Stimulated activated effector memory CD8-positive, alpha-beta T cell treated with anti-CD3 and anti-CD28 coated beads, Interleukin-12 subunit alpha, Interleukin-12 subunit beta, amount 100 ng/mL, for 72 hours (primary cell): Measurements from ENCODE around the gene PTK6.
"Not testable (repeated sequence)": the region's sequence is repeated elsewhere in the genome, so short reads cannot be mapped to it uniquely, and the experiment has no call there.

Experiments used
- ATAC-seq: fragments of 150-1000 bp; cut with Tn5 transposase; 2 replicates; pipeline ENCODE4 v1.10.0; 2021
- DNase-seq, 2 donors: peaks; one replicate each; pipeline ENCODE4 v3.0.0; 2021 to 2022; ENCODE audit warnings: low spot score in 2 of 2
- H3K27ac Mint-ChIP-seq: one replicate; pipeline ENCODE4 v1.8.0; 2022; ENCODE audit warnings: mild to moderate bottlenecking, mixed read lengths
- H3K36me3 Mint-ChIP-seq: one replicate; pipeline ENCODE4 v1.8.0; 2022; ENCODE audit warnings: mild to moderate bottlenecking, mixed read lengths
- H3K4me1 Mint-ChIP-seq: one replicate; pipeline ENCODE4 v1.8.0; 2022; ENCODE audit warnings: mixed read lengths
- H3K4me3 Mint-ChIP-seq: one replicate; pipeline ENCODE4 v1.8.0; 2022; ENCODE audit warnings: mild to moderate bottlenecking, mixed read lengths
- H3K9me3 Mint-ChIP-seq: one replicate; pipeline ENCODE4 v1.8.0; 2022; ENCODE audit warnings: mixed read lengths

Gene PTK6

GRCh38 chr20:63520934-63521601, 16.1 kb downstream of the PTK6 start:
- Mint-ChIP-seq H3K4me1 (peaks cover 12% of the 10 kb centered on the region), H3K27ac (peak overlapping the region; percentile 34), H3K9me3 (peaks cover 5% of the 10 kb centered on the region), H3K4me3 (peak overlapping the region; percentile 77), H3K36me3 (peaks cover 35% of the 10 kb centered on the region)
- DNase-seq (peak in 1 of 2 donors; percentile 79), ATAC-seq (peak; percentile 65)

GRCh38 chr20:63520504-63520933, 16.7 kb downstream of the PTK6 start, which contains the start of gene PPDPF:
PPDPF (plus strand) TSS chr20:63520765; CDS start chr20:63521309, 544 bp downstream.
- peak within 1 kb of the TSS; percentile 77 for H3K4me3 Mint-ChIP-seq

DNA sequence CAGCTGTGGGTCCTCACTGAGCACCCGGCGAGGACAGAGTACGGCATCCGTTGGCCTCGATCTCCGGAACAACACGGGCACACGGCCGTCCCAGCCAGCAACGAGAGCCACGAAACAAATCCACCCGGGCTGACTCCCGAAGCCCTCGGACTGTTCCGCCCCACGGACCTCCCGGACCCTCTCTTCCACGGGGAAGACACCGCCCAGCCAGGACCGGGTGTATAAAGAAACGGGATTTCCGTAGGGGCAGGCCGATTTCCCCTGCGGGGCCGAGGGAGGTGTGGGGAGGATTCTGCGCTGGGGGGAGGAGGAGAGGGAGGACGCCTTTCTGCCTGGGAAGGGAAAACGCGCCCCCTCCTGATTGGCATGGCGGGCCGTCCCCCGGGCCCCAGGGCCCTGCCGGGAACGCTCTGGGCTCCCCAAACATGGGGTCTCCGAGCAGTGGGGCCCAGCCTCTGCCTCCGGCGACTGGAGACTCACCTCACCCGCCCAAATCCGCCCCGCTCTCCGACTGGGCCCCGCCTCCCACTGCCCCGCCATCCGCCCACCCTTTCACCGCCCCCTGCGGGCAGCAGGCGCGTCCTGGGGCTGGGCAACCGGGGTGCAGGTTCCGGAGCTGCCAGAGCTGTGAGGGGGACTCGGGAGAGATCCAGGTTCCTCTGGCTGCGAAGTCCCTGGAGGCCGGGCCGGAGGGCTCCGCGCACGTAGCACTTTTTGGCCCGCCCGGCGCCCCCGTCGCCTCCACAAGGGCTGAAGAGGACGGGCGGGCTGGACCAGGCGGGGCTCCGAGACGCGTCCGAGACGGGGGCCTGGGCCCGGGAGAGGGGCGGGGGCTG, 17.3 kb downstream of the PTK6 start:
- H3K4me3 Mint-ChIP-seq: peak overlapping the region; percentile 77
- peaks cover 12% of the 10 kb centered on the region for H3K4me1 Mint-ChIP-seq
- no peak overlapping the region for H3K27ac Mint-ChIP-seq
- ATAC-seq (peak; percentile 75), DNase-seq (peak in 1 of 2 donors; percentile 90)
- peaks cover 5% of the 10 kb centered on the region for H3K9me3 Mint-ChIP-seq
- peaks cover 34% of the 10 kb centered on the region for H3K36me3 Mint-ChIP-seq

More at GRCh38 chr20:63520504-63520933, 16.7 kb downstream of the PTK6 start, which contains the start of gene PPDPF:
- peaks cover 35% of the 10 kb centered on the region for H3K36me3 Mint-ChIP-seq
- H3K27ac Mint-ChIP-seq: peak within 1 kb of the TSS; percentile 34
- peaks cover 12% of the 10 kb centered on the region for H3K4me1 Mint-ChIP-seq
- H3K9me3 Mint-ChIP-seq: peaks cover 5% of the 10 kb centered on the region
- DNase-seq (peak in 1 of 2 donors; percentile 89), ATAC-seq (peak; percentile 86)

GRCh38 chr20:63518946-63519667, 18.1 kb downstream of the PTK6 start:
- DNase-seq (no peak), ATAC-seq (no peak)
- peak overlapping the region; percentile 77 for H3K4me3 Mint-ChIP-seq
- H3K36me3 Mint-ChIP-seq: peaks cover 29% of the 10 kb centered on the region
- H3K27ac Mint-ChIP-seq: no peak overlapping the region
- H3K9me3 Mint-ChIP-seq: peaks cover 7% of the 10 kb centered on the region
- peaks cover 12% of the 10 kb centered on the region for H3K4me1 Mint-ChIP-seq

- peak in 1 of 2 donors; percentile 48 for DNase-seq
- Mint-ChIP-seq H3K36me3 (peaks cover 23% of the 10 kb centered on the region), H3K9me3 (peaks cover 4% of the 10 kb centered on the region), H3K4me3 (peak overlapping the region; percentile 77), H3K4me1 (peaks cover 6% of the 10 kb centered on the region), H3K27ac (no peak overlapping the region)
- no peak for ATAC-seq
These were observed 18.8 kb downstream of the PTK6 start for GRCh38 chr20:63518351-63518861.

DNA sequence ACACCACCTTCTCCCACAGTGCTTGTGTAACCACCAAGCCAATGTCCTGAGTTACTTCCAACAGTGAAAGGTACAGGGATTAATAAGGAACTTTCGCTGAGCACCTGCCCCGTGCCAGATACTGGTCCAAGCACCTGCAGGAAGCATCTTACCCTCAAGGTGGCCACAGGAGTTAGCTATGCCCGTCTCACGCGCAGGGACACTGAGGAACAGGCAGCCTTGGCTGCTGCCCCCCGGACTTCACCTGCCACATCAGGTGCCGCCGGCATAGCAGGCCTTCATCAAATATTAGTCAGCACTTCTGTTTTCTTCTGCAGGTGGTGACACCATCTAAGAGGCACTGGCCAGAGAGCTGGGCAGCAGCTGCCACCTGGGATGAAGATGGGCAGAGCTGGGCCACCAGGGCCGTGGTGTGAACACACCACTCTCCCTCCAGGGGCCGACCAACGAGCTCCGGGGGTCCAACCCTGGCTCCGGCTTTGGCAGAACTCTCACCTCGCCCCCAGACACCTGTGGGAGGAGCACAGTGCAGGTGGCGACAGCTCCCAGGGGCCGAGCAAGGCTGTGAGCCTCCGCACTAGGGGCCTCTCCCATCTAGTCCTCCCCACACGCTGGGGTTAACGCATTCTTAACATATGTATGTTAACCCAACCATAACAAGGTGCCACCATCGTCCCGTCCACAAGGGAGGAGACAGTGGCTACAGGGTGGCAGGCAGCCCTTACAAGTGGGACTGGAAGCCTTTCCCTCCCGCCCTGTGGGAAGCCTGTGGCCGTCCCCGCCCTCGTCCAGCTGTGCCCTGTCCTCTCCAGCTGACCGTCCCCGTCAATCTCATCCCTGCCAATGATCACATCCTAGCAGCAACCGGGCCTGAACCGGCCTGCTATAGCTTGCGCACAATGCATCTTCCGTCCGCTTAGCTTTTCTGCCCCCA, 19.5 kb downstream of the PTK6 start:
- Mint-ChIP-seq H3K4me3 (peak overlapping the region; percentile 77), H3K27ac (no peak overlapping the region)

GRCh38 chr20:63514520-63514919, 22.7 kb downstream of the PTK6 start:
- H3K4me1 Mint-ChIP-seq, H3K27ac Mint-ChIP-seq, H3K36me3 Mint-ChIP-seq, H3K9me3 Mint-ChIP-seq, ATAC-seq, H3K4me3 Mint-ChIP-seq, DNase-seq: not testable (repeated sequence)

More for the DNA sequence above, 19.5 kb downstream of the PTK6 start:
- peak in 1 of 2 donors; percentile 47 for DNase-seq
- peaks cover 16% of the 10 kb centered on the region for H3K36me3 Mint-ChIP-seq
- ATAC-seq: no peak
- peaks cover 3% of the 10 kb centered on the region for H3K4me1 Mint-ChIP-seq
- peaks cover 3% of the 10 kb centered on the region for H3K9me3 Mint-ChIP-seq

- Mint-ChIP-seq H3K4me3 (no peak overlapping the region), H3K9me3 (peaks cover 2% of the 10 kb centered on the region), H3K36me3 (no peaks in the 10 kb centered on the region), H3K27ac (no peak overlapping the region), H3K4me1 (peaks cover 8% of the 10 kb centered on the region)
- DNase-seq: no peak
- no peak for ATAC-seq
These were observed 24.0 kb downstream of the PTK6 start for GRCh38 chr20:63513207-63513606.

DNA sequence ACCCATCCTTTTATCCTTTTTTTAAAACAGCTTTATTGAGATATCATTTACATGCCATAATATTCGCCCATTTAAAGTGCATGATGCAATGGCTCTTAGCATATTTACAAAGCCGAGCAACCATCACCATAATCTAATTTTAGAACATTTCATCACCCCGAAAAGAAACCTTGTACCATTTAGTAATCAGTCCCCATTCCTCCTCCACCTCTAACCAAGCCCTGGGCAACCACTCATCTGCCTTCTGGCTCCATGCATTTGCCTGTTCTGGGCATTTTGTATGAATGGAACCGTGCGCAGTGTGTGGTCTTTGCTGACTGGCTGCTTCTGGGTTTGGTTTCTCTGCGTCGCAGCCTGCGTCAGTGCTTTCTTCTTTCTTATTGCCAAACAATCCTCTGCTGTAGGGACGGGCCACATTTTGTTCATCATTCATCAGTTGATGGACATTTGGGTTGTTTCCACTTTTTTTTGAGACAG, 28.1 kb downstream of the PTK6 start:
- Mint-ChIP-seq H3K36me3 (no peaks in the 10 kb centered on the region), H3K4me3 (no peak overlapping the region), H3K9me3 (peaks cover 4% of the 10 kb centered on the region), H3K4me1 (peaks cover 20% of the 10 kb centered on the region), H3K27ac (no peak overlapping the region)
- DNase-seq (no peak), ATAC-seq (no peak)

DNA sequence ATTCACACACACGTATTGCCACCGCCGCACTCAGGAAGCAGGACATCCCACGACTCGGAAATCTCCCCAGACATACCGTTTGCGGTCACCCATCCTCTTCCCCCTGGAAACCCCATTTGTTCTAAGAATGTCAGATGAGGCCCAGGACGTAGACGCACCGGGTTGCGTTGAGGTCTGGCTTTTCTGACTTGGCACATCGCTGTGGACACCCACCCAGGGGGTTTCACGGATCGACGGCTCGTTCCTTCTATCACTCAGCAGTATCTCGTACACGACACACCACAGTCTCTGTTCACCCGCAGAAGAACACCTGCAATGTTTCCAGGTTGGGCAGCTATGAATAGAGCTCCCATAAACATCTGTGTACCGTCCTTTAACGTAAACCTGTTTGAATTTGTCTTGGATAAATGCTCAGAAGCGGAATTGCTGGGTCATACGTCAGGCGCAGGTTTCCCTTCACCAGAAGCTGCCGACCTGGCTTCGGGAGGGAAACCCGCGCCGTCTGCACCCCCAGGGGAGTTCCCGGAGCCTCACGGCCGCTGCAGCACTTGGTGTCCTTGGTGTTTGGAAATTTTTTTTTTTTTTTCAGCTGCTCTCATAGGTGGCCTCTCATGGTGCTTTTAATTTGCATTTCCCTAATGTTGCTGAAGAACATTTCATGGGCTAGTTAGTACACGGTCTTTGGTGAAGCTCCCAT, 29.0 kb downstream of the PTK6 start:
- Mint-ChIP-seq H3K36me3 (no peaks in the 10 kb centered on the region), H3K4me1 (peaks cover 20% of the 10 kb centered on the region), H3K4me3 (peak overlapping the region; percentile 36), H3K27ac (peak overlapping the region; percentile 56), H3K9me3 (peaks cover 4% of the 10 kb centered on the region)
- DNase-seq (no peak), ATAC-seq (peak; percentile 86)

- ATAC-seq (no peak), DNase-seq (no peak)
- H3K27ac Mint-ChIP-seq: no peak overlapping the region
- no peaks in the 10 kb centered on the region for H3K36me3 Mint-ChIP-seq
- peaks cover 20% of the 10 kb centered on the region for H3K4me1 Mint-ChIP-seq
- peaks cover 4% of the 10 kb centered on the region for H3K9me3 Mint-ChIP-seq
- peak overlapping the region; percentile 36 for H3K4me3 Mint-ChIP-seq
These were observed 30.0 kb downstream of the PTK6 start for GRCh38 chr20:63507083-63507743.

GRCh38 chr20:63505723-63506122, 31.5 kb downstream of the PTK6 start:
- Mint-ChIP-seq H3K36me3 (no peaks in the 10 kb centered on the region), H3K9me3 (peaks cover 4% of the 10 kb centered on the region), H3K27ac (no peak overlapping the region), H3K4me3 (no peak overlapping the region), H3K4me1 (peaks cover 20% of the 10 kb centered on the region)
- ATAC-seq: no peak
- no peak for DNase-seq

DNA sequence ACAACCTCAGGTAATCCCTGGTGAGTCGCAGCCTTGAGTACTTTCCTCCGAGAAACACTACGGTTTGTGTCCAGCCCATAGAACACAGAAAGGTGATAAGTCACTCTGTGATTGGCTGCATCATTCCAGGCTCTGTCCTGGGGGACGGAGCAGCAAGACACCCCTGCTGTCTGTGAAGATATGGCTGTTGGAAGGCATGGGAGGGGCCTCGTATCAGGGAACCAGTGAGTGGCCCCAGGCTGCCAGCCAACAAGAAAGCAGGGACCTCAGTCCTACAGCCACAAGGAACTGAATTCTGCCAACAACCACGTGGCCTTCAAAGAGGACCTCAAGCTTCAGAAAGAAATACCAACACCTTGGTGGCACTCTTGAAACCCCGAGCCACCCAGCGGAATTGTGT, 31.9 kb downstream of the PTK6 start:
- Mint-ChIP-seq H3K27ac (no peak overlapping the region), H3K36me3 (no peaks in the 10 kb centered on the region), H3K9me3 (peaks cover 4% of the 10 kb centered on the region), H3K4me1 (peaks cover 20% of the 10 kb centered on the region), H3K4me3 (no peak overlapping the region)
- DNase-seq: no peak
- no peak for ATAC-seq
